ENCODE measurements around the gene DBT.

DBT gene

DNA sequence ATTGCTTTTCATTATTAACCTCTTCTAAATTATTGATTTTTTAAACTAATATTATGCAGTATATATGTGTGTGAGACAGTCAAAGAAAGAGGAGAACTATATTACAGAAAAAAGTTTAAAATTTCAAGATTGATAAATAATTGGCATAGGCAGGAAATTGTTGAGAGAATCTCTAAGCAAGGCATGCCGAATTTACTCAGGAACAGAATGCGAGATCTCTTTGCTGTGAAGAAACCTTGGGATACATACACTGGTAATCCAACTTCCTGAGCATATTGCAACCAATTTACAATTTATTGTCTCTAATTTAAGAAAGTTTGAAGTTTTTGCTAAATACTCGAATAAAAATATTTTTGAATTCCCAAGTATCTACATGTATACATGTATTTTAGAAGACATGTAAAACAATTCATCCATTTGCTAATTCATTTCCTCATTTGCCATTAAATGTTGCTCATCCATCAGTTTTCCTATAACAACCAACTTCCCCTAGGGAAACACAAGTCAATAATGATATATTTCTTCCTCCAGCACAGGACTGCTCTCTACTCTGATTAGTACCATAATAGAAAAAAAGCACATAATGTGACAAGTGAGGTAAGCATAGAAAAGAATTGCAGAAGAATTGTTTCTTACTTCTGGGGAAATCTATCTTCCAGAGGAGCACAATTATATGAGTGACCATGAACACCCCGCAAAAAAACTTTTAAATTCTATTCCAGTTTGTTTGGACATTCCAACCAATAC lies 72.2 kb downstream of the DBT start:
- no peaks in the 10 kb centered on the region for H3K27me3 ChIP-seq (ENCODE audit: insufficient read depth, poor library complexity, severe bottlenecking)
- no peak overlapping the region for H3K4me3 ChIP-seq (replicated peaks; ENCODE audit: insufficient read depth, low read length)
- no peak for DNase-seq (ENCODE audit: low read depth in 1 of 2, low spot score in 1 of 2)
- TF ChIP-seq POLR2AphosphoS5 (IDR thresholded peaks at IDR 0.05; ENCODE audit: low read depth), result no peak
- no peak for TF ChIP-seq GABPA (IDR thresholded peaks at IDR 0.05; ENCODE audit: low read depth)
- TF ChIP-seq, protein P1, sequence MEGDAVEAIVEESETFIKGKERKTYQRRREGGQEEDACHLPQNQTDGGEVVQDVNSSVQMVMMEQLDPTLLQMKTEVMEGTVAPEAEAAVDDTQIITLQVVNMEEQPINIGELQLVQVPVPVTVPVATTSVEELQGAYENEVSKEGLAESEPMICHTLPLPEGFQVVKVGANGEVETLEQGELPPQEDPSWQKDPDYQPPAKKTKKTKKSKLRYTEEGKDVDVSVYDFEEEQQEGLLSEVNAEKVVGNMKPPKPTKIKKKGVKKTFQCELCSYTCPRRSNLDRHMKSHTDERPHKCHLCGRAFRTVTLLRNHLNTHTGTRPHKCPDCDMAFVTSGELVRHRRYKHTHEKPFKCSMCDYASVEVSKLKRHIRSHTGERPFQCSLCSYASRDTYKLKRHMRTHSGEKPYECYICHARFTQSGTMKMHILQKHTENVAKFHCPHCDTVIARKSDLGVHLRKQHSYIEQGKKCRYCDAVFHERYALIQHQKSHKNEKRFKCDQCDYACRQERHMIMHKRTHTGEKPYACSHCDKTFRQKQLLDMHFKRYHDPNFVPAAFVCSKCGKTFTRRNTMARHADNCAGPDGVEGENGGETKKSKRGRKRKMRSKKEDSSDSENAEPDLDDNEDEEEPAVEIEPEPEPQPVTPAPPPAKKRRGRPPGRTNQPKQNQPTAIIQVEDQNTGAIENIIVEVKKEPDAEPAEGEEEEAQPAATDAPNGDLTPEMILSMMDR (IDR thresholded peaks at IDR 0.05; ENCODE audit: insufficient read depth, low read length), result no peak
- TF ChIP-seq, protein P2, sequence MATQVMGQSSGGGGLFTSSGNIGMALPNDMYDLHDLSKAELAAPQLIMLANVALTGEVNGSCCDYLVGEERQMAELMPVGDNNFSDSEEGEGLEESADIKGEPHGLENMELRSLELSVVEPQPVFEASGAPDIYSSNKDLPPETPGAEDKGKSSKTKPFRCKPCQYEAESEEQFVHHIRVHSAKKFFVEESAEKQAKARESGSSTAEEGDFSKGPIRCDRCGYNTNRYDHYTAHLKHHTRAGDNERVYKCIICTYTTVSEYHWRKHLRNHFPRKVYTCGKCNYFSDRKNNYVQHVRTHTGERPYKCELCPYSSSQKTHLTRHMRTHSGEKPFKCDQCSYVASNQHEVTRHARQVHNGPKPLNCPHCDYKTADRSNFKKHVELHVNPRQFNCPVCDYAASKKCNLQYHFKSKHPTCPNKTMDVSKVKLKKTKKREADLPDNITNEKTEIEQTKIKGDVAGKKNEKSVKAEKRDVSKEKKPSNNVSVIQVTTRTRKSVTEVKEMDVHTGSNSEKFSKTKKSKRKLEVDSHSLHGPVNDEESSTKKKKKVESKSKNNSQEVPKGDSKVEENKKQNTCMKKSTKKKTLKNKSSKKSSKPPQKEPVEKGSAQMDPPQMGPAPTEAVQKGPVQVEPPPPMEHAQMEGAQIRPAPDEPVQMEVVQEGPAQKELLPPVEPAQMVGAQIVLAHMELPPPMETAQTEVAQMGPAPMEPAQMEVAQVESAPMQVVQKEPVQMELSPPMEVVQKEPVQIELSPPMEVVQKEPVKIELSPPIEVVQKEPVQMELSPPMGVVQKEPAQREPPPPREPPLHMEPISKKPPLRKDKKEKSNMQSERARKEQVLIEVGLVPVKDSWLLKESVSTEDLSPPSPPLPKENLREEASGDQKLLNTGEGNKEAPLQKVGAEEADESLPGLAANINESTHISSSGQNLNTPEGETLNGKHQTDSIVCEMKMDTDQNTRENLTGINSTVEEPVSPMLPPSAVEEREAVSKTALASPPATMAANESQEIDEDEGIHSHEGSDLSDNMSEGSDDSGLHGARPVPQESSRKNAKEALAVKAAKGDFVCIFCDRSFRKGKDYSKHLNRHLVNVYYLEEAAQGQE (IDR thresholded peaks at IDR 0.05; ENCODE audit: insufficient replicate concordance, low read depth), result no peak
- no peak for TF ChIP-seq SPI1 (IDR thresholded peaks at IDR 0.05; ENCODE audit: borderline replicate concordance, low read depth)
- H3K27ac ChIP-seq (replicated peaks), result no peak overlapping the region

DNA sequence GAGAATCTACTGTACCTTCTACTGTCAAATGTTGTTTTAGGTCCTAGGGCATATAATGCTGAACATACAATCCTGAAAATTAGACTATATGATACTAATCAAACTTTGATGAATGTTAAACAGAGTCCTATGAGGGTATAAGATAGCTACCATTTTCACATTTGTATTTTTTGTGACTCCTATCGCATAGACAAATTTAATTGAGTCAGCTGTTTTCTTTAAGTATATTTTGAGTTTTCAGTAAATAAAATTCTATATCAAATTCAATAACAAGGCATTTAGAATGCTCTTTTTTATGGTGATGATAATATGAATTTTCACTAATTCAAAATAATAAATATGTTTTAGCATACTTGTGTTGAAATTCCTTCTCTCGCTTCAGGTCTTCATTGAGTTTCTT lies 81.6 kb downstream of the DBT start:
- no peak for DNase-seq (ENCODE audit: low read depth in 1 of 2, low spot score in 1 of 2)
- H3K27me3 ChIP-seq (ENCODE audit: insufficient read depth, poor library complexity, severe bottlenecking), result no peaks in the 10 kb centered on the region
- no peak overlapping the region for H3K27ac ChIP-seq (replicated peaks)
- no peak overlapping the region for H3K4me3 ChIP-seq (replicated peaks; ENCODE audit: insufficient read depth, low read length)
- TF ChIP-seq, protein P1 (IDR thresholded peaks at IDR 0.05; ENCODE audit: insufficient read depth, low read length), result no peak
- TF ChIP-seq GABPA (IDR thresholded peaks at IDR 0.05; ENCODE audit: low read depth) (no peak), SPI1 (IDR thresholded peaks at IDR 0.05; ENCODE audit: borderline replicate concordance, low read depth) (no peak), POLR2AphosphoS5 (IDR thresholded peaks at IDR 0.05; ENCODE audit: low read depth) (no peak)
- TF ChIP-seq, protein P2 (IDR thresholded peaks at IDR 0.05; ENCODE audit: insufficient replicate concordance, low read depth), result no peak

DNA sequence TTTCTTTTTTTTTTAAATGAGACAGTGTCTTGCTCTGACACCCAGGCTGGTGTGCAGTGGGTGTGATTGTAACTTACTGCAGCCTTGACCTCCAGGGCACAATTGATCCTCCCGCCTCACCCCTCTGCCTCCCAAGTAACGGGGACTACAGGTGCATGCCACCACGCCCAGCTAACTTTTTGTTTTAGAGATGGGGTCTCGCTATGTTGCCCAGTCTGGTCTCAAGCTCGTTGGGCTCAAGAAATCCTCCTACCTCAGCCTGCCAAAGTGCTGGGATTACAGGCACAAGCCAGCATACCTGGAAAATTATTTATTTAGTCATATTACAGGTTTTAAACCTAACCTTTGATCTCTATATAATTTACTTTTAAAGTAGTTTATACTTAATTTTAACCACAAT lies 84.9 kb downstream of the DBT start:
- no peak for DNase-seq (ENCODE audit: low read depth in 1 of 2, low spot score in 1 of 2)
- no peaks in the 10 kb centered on the region for H3K27me3 ChIP-seq (ENCODE audit: insufficient read depth, poor library complexity, severe bottlenecking)
- H3K27ac ChIP-seq (replicated peaks), result no peak overlapping the region
- no peak for TF ChIP-seq GABPA (IDR thresholded peaks at IDR 0.05; ENCODE audit: low read depth)
- TF ChIP-seq, protein P2 (IDR thresholded peaks at IDR 0.05; ENCODE audit: insufficient replicate concordance, low read depth), result no peak
- no peak for TF ChIP-seq POLR2AphosphoS5 (IDR thresholded peaks at IDR 0.05; ENCODE audit: low read depth)
- TF ChIP-seq, protein P1 (IDR thresholded peaks at IDR 0.05; ENCODE audit: insufficient read depth, low read length), result no peak
- TF ChIP-seq SPI1 (IDR thresholded peaks at IDR 0.05; ENCODE audit: borderline replicate concordance, low read depth), result no peak
- H3K4me3 ChIP-seq (replicated peaks; ENCODE audit: insufficient read depth, low read length), result no peak overlapping the region
